ENCODE measurements around the gene ZFP36.
A peak's percentile ranks its signal among the peaks of the same experiment; 100 is the strongest.

ZFP36 gene

DNA sequence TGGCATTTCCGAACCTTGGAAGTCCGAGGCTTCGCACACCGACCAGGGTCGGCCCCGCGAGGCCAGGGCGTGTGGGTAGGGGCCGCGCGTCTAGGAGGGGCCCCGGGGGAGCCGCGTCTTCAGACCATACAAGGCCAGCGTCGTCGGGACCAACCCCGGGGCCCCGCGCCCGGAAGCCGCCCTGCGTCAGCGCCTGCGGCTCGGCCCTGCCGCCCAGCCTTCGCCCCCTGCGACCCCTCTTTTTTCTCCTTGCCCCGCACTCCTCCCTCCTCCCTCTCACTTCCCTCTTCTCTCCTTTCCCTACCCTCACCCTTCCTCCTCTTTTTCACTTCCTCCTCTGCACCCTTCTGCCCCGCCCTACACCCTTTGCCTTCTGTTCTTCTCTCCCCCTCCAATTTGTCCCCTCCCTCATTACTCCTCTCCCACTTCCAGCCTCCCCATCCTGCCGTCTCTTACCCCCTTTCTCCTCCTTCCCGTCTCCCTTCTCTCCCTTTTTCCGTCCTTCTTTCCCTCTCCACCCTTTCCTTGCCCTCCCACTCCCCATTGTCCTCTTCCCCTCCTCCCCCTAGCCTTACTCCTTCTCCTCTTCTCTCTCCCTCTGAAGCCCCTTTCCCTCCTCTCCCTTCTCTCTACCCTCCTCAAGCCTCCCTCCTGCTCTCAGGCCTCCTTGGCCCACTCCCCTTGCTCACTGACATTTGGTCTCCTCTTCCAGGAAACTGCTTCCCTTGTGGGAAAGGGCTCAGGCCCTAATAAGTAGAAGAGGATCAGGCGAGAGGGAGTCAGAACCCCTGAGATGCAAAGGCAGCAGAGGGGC lies 3.6 kb downstream of the ZFP36 start:
- TF ChIP-seq TEAD4 (IDR thresholded peaks at IDR 0.05), result no peak
- TF ChIP-seq FOXM1 (IDR thresholded peaks at IDR 0.05; ENCODE audit: borderline replicate concordance, low read depth), result no peak
- no peak for TF ChIP-seq TCF12 (IDR thresholded peaks at IDR 0.05; ENCODE audit: low read depth)
- TF ChIP-seq ZBTB7A (IDR thresholded peaks at IDR 0.05; ENCODE audit: low read depth), result peak; percentile 71
- TF ChIP-seq EGR1 (IDR thresholded peaks at IDR 0.05), result no peak
- TF ChIP-seq, protein P1, sequence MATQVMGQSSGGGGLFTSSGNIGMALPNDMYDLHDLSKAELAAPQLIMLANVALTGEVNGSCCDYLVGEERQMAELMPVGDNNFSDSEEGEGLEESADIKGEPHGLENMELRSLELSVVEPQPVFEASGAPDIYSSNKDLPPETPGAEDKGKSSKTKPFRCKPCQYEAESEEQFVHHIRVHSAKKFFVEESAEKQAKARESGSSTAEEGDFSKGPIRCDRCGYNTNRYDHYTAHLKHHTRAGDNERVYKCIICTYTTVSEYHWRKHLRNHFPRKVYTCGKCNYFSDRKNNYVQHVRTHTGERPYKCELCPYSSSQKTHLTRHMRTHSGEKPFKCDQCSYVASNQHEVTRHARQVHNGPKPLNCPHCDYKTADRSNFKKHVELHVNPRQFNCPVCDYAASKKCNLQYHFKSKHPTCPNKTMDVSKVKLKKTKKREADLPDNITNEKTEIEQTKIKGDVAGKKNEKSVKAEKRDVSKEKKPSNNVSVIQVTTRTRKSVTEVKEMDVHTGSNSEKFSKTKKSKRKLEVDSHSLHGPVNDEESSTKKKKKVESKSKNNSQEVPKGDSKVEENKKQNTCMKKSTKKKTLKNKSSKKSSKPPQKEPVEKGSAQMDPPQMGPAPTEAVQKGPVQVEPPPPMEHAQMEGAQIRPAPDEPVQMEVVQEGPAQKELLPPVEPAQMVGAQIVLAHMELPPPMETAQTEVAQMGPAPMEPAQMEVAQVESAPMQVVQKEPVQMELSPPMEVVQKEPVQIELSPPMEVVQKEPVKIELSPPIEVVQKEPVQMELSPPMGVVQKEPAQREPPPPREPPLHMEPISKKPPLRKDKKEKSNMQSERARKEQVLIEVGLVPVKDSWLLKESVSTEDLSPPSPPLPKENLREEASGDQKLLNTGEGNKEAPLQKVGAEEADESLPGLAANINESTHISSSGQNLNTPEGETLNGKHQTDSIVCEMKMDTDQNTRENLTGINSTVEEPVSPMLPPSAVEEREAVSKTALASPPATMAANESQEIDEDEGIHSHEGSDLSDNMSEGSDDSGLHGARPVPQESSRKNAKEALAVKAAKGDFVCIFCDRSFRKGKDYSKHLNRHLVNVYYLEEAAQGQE (IDR thresholded peaks at IDR 0.05; ENCODE audit: low read depth), result no peak

DNA sequence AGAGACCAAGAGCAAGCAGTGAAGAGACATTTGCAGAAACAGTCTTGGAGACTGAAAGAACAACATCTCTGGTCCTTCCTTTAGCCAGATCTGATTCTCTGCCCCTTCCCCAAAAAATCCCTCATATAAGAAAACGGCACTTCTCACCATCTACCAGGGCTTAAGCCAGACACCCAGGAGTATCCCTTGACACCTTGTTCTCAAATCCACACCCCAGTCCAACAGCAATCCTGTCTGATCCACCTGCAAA lies 4.1 kb downstream of the ZFP36 start:
- no peak for TF ChIP-seq FOXM1 (IDR thresholded peaks at IDR 0.05; ENCODE audit: borderline replicate concordance, low read depth)
- TF ChIP-seq EP300 (IDR thresholded peaks at IDR 0.05; ENCODE audit: borderline replicate concordance), result no peak

DNA sequence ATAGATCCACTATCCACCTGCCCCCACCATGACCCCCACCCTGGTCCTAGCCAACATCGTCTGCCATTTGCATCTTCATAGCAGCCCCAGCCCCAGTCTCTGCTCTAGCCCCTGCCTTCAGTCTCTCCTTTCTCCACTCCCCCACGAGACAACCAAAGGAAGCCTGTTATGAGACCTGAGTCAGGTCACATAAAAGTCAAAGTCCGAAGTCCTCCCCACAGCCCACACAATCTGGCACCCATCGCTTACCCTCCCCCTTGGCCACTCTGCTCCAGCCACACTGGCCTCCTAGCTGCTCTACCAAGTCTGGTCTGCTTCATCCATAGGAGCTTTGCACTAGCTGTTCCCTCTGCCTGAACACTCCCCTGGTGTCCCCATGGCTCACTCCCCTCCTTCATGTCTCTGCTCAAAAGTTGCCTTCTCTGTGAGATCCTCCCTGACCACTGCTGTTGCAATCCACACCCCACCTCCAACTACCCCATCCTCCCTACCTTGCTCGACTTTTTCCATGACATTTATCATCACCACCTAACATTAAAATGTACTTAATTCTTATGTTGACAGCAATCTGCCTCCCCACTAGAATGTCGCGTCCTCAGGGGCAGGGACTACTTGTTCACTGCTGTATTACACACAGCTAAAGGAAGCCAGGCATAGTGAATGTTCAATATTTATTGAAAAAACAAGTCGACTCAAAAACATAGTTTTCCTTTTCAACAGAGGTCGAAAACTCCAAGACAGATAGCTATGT lies 4.6 kb downstream of the ZFP36 start:
- no peak for TF ChIP-seq CREB1 (IDR thresholded peaks at IDR 0.05; ENCODE audit: low read depth)
- no peak for TF ChIP-seq YY1 (IDR thresholded peaks at IDR 0.05; ENCODE audit: low read depth)
- no peak for TF ChIP-seq TAF1 (IDR thresholded peaks at IDR 0.05; ENCODE audit: low read depth)
- no peak for TF ChIP-seq EP300 (IDR thresholded peaks at IDR 0.05; ENCODE audit: borderline replicate concordance)
- no peak for TF ChIP-seq TCF12 (IDR thresholded peaks at IDR 0.05; ENCODE audit: low read depth)
- TF ChIP-seq RAD21 (IDR thresholded peaks at IDR 0.05; ENCODE audit: low read depth), result no peak
- no peak for TF ChIP-seq TEAD4 (IDR thresholded peaks at IDR 0.05)
- TF ChIP-seq CEBPB (IDR thresholded peaks at IDR 0.05), result 0 out of 2 replicates have a peak, but pooled peaks have one; percentile 5

DNA sequence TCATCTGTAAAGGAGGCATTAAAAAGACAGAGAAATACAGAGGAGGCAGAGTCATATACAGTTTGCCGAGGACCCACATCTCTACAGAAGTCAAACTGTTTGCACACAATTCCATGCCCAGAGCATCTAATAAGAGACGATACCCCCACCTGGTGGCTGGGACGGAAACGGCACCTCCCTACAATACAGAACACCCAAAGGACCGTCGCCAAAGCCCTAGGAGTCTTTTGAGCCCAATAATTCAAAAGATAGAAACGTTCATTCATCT lies 5.1 kb downstream of the ZFP36 start:
- TF ChIP-seq TEAD4 (IDR thresholded peaks at IDR 0.05) (no peak), RAD21 (IDR thresholded peaks at IDR 0.05; ENCODE audit: low read depth) (peak; percentile 89)

DNA sequence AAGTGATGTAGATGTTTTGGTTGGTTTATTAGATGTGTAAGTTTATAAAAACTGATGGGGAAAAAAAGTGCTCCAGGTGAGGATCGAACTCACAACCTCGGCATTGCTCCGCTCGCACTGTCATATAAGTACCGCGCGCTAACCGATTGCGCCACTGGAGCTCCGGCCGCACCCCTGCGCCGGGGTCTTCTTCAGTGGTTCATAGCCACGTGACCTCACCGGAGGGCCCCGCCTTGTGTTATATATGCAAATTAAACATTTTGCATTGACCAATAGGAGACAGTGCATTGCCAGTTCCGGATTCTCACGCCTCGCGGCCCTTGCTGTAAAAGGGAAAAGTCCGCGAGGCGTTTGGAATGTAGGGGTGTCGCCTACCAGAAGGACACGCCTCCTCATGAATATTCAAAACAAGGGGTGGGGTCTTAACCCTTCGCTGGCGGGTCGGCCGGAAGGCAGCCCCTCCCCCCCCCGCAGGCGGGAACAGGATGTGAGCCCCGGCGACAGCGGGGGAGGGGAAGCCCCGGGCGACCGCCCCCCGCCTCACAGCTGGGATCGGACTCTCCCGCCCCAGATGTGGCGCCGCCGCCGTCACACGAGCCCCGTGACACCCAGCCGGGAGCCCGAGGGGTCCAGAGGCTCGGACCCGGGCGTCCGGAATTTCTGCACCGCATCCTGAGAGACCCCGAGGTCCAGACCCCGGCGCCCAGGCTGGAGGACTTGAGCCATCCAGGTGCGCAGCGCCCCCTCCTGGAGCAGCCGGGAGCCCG lies 5.6 kb downstream of the ZFP36 start, which contains the start of gene PLEKHG2:
Gene PLEKHG2, plus strand, starts transcription at position 570 of the 767 bp plus-strand sequence. CDS start 1,418 bp downstream, outside the sequence.
- TF ChIP-seq, protein P2, sequence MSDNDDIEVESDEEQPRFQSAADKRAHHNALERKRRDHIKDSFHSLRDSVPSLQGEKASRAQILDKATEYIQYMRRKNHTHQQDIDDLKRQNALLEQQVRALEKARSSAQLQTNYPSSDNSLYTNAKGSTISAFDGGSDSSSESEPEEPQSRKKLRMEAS (IDR thresholded peaks at IDR 0.05), result peak; percentile 81
- TF ChIP-seq ZBTB7A (IDR thresholded peaks at IDR 0.05; ENCODE audit: low read depth) (peak; percentile 99), EP300 (IDR thresholded peaks at IDR 0.05; ENCODE audit: borderline replicate concordance) (peak; percentile 64; the same call in 1 of the 2 replicates), CEBPB (IDR thresholded peaks at IDR 0.05) (peak; percentile 92), EGR1 (IDR thresholded peaks at IDR 0.05) (0 out of 2 replicates have a peak, but pooled peaks have one; percentile 14), TCF12 (IDR thresholded peaks at IDR 0.05; ENCODE audit: low read depth) (peak; percentile 76), RAD21 (IDR thresholded peaks at IDR 0.05; ENCODE audit: low read depth) (peak; percentile 51; the same call in 1 of the 2 replicates), YY1 (IDR thresholded peaks at IDR 0.05; ENCODE audit: low read depth) (peak; percentile 30; the same call in 1 of the 2 replicates), TAF1 (IDR thresholded peaks at IDR 0.05; ENCODE audit: low read depth) (peak; percentile 58; the same call in 1 of the 2 replicates), FOXM1 (IDR thresholded peaks at IDR 0.05; ENCODE audit: borderline replicate concordance, low read depth) (no peak; the same call in 1 of the 2 replicates), NFIC (IDR thresholded peaks at IDR 0.05) (0 out of 2 replicates have a peak, but pooled peaks have one; percentile 1), CREB1 (IDR thresholded peaks at IDR 0.05; ENCODE audit: low read depth) (peak; percentile 41; the same call in 1 of the 2 replicates), TEAD4 (IDR thresholded peaks at IDR 0.05) (peak; percentile 93)
- TF ChIP-seq, protein P1 (IDR thresholded peaks at IDR 0.05; ENCODE audit: low read depth), result no peak
- TF ChIP-seq, protein P3, sequence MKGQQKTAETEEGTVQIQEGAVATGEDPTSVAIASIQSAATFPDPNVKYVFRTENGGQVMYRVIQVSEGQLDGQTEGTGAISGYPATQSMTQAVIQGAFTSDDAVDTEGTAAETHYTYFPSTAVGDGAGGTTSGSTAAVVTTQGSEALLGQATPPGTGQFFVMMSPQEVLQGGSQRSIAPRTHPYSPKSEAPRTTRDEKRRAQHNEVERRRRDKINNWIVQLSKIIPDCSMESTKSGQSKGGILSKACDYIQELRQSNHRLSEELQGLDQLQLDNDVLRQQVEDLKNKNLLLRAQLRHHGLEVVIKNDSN (IDR thresholded peaks at IDR 0.05), result peak; percentile 93

DNA sequence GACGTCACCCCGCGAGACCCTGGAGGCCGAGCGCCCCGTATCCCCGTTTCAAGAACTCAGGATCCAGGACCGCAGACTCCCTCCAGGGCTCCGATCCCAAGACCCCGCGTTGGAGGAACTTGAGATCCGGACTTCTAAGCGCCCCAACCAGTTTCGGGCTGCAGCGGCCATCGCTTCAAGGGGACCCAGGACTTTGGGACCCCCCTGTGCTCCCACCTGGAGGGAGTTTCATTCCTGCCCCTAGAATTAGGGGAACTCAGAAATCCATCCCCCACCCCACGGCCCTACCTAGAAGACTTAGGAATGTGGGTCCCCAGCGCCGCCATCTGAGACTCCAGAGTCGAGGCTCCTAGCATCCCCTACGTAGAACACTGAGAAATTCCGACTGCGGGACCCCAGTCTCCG lies 6.2 kb downstream of the ZFP36 start:
- peak; percentile 69 for TF ChIP-seq ZBTB7A (IDR thresholded peaks at IDR 0.05; ENCODE audit: low read depth)
- TF ChIP-seq TAF1 (IDR thresholded peaks at IDR 0.05; ENCODE audit: low read depth), result 0 out of 2 replicates have a peak, but pooled peaks have one; percentile 10
- no peak for TF ChIP-seq TCF12 (IDR thresholded peaks at IDR 0.05; ENCODE audit: low read depth)

Data from Ishikawa (cell line).